Measurements from ENCODE around the gene CPED1. TPM values are rescaled to one million over a fixed set of nuclear protein-coding genes. Genes with fewer than 3 reads are reported as not detected.

The CPED1 gene
- total and polyA plus RNA-seq, 11 donors = 3.6 to 51.2 (median 24.8) TPM

GRCh38 chr7:121271916-121272315 lies 283.4 kb downstream of the CPED1 start:
- no peak overlapping the region for H3K27ac ChIP-seq
- intact Hi-C loops (cut with DNase I) = no loop called here
- no peaks in the 10 kb centered on the region for H3K9me3 ChIP-seq
- TF ChIP-seq CTCF (IDR thresholded peaks at IDR 0.05) = no peak
- TF ChIP-seq POLR2A (IDR thresholded peaks at IDR 0.05) = no peak
- DNase-seq (no peak), ATAC-seq (no peak)
- no peaks in the 10 kb centered on the region for H3K4me1 ChIP-seq
- H3K4me3 ChIP-seq = no peak overlapping the region
- H3K36me3 ChIP-seq = peaks cover 0 to 70% (median 14%) of the 10 kb centered on the region in 9 donors
- H3K27me3 ChIP-seq = no peaks in the 10 kb centered on the region
- 94 to 97% (median 96%) methylated on average over 2 of the region's 2 CpGs for WGBS, 4 donors

- Histone ChIP-seq H3K27me3 (no peaks in the 10 kb centered on the region), H3K4me1 (no peaks in the 10 kb centered on the region), H3K9me3 (no peaks in the 10 kb centered on the region), H3K36me3 (peaks cover 0 to 64% (median 14%) of the 10 kb centered on the region in 9 donors), H3K4me3 (no peak overlapping the region), H3K27ac (no peak overlapping the region)
- DNase-seq = no peak
- intact Hi-C loops (cut with DNase I) = no loop called here
- no peak for TF ChIP-seq POLR2A (IDR thresholded peaks at IDR 0.05)
- TF ChIP-seq CTCF (IDR thresholded peaks at IDR 0.05) = no peak
- WGBS, 4 donors = 86 to 94% (median 89%) methylated on average over 1 of the region's 1 CpG
- no peak for ATAC-seq
Measured at GRCh38 chr7:121272676-121273075, 284.2 kb downstream of the CPED1 start.

GRCh38 chr7:121273467-121274167 lies 285.1 kb downstream of the CPED1 start:
- Histone ChIP-seq H3K27me3 (no peaks in the 10 kb centered on the region), H3K4me1 (peaks cover 0 to 7% (median 0%) of the 10 kb centered on the region in 12 donors), H3K4me3 (no peak overlapping the region), H3K9me3 (no peaks in the 10 kb centered on the region), H3K27ac (no peak overlapping the region), H3K36me3 (peaks cover 0 to 54% (median 8%) of the 10 kb centered on the region in 9 donors)
- no peak for TF ChIP-seq POLR2A (IDR thresholded peaks at IDR 0.05)
- no peak for TF ChIP-seq CTCF (IDR thresholded peaks at IDR 0.05)
- DNase-seq (no peak), ATAC-seq (no peak)
- WGBS, 4 donors = 60 to 70% (median 68%) methylated on average over 2 of the region's 2 CpGs
- intact Hi-C loops (cut with DNase I) = no loop called here

- Histone ChIP-seq H3K9me3 (no peaks in the 10 kb centered on the region), H3K4me3 (no peak overlapping the region), H3K27ac (no peak overlapping the region), H3K36me3 (peaks cover 0 to 46% (median 3%) of the 10 kb centered on the region in 9 donors), H3K27me3 (no peaks in the 10 kb centered on the region), H3K4me1 (peaks cover 0 to 9% (median 0%) of the 10 kb centered on the region in 12 donors)
- WGBS, 4 donors = 79 to 92% (median 80%) methylated on average over 2 of the region's 2 CpGs
- intact Hi-C loops (cut with DNase I) = no loop called here
- DNase-seq = no peak
- no peak for ATAC-seq
- no peak for TF ChIP-seq CTCF (IDR thresholded peaks at IDR 0.05)
- TF ChIP-seq POLR2A (IDR thresholded peaks at IDR 0.05) = no peak
Measured at GRCh38 chr7:121274467-121274866, 286.0 kb downstream of the CPED1 start.
